ENCODE measurements around the gene GRID1. TPM values are rescaled to one million over a fixed set of nuclear protein-coding genes. Genes with fewer than 3 reads are reported as not detected.

Gene GRID1
- total and polyA plus RNA-seq, 5 donors from 2014 or later = not detected

DNA sequence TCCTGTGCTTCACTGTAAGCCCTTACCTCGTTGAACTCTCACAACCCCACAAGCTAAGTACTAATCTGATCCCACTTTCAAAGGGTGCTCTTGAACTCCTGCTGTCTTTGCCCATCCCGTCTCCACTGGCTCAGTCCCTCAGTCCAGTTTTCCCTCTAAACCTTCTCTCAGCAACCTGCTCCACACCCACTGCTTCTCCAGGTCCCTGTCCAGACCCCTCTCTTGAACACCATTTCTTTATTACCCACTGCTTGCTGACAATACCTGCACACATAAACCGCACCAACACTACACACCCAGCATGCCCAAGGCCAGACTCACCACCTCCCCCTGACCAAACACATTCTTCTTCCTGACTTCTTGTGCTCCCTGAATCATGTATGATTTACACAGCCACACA, 343.3 kb downstream of the GRID1 start:
- no peak overlapping the region for H3K4me3 ChIP-seq (ENCODE audit: low read depth, low read length)
- ATAC-seq (ENCODE audit: low read depth in 2 of 2) = no peak
- no peak overlapping the region for H3K4me3 Mint-ChIP-seq
- no peaks in the 10 kb centered on the region for H3K27me3 ChIP-seq (ENCODE audit: control insufficient read depth, insufficient read depth, low read length)
- H3K36me3 ChIP-seq (ENCODE audit: control insufficient read depth, insufficient read depth, low read length) = no peaks in the 10 kb centered on the region
- no peak for DNase-seq
- H3K27ac Mint-ChIP-seq = no peak overlapping the region
- H3K27me3 Mint-ChIP-seq = no peaks in the 10 kb centered on the region
- no peaks in the 10 kb centered on the region for H3K36me3 Mint-ChIP-seq
- no peaks in the 10 kb centered on the region for H3K4me1 ChIP-seq (ENCODE audit: control insufficient read depth, insufficient read depth, low read length, poor library complexity, severe bottlenecking)
- no peaks in the 10 kb centered on the region for H3K9me3 ChIP-seq (ENCODE audit: control insufficient read depth in 2 of 2, low read length in 2 of 2)
- peaks cover 0 to 4% (median 0%) of the 10 kb centered on the region in 7 donors for H3K9me3 Mint-ChIP-seq
- no peaks in the 10 kb centered on the region for H3K4me1 Mint-ChIP-seq
- H3K27ac ChIP-seq (ENCODE audit: insufficient read depth, low read length, poor library complexity, severe bottlenecking) = no peak overlapping the region

DNA sequence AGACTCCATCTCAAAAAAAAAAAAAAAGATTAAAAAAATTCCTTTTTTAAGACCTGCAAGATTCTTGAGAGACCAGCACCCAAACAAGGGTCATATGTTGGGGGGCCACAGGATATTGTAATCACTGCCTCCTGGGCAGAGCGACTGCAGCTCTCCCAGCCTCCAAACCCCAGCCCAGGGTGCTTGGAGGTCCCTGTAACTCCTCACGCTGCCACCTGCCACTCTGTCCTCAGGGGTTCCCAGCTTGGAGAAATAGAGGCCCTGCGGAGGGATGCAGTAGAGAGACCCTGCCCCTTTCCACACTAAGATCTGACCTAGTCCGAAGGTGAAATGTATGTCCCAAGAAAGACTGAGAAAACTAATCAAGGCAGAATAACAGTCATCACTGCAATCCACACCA, 343.7 kb downstream of the GRID1 start:
- no peak for ATAC-seq (ENCODE audit: low read depth in 2 of 2)
- H3K27ac ChIP-seq (ENCODE audit: insufficient read depth, low read length, poor library complexity, severe bottlenecking) = no peak overlapping the region
- no peaks in the 10 kb centered on the region for H3K27me3 Mint-ChIP-seq
- H3K27me3 ChIP-seq (ENCODE audit: control insufficient read depth, insufficient read depth, low read length) = no peaks in the 10 kb centered on the region
- no peaks in the 10 kb centered on the region for H3K9me3 ChIP-seq (ENCODE audit: control insufficient read depth in 2 of 2, low read length in 2 of 2)
- H3K36me3 Mint-ChIP-seq = no peaks in the 10 kb centered on the region
- no peak overlapping the region for H3K27ac Mint-ChIP-seq
- H3K4me3 ChIP-seq (ENCODE audit: low read depth, low read length) = no peak overlapping the region
- H3K4me1 Mint-ChIP-seq = peaks cover 0 to under 1% (median 0%) of the 10 kb centered on the region in 4 donors
- DNase-seq = no peak
- no peaks in the 10 kb centered on the region for H3K36me3 ChIP-seq (ENCODE audit: control insufficient read depth, insufficient read depth, low read length)
- no peak overlapping the region for H3K4me3 Mint-ChIP-seq
- no peaks in the 10 kb centered on the region for H3K4me1 ChIP-seq (ENCODE audit: control insufficient read depth, insufficient read depth, low read length, poor library complexity, severe bottlenecking)
- peaks cover 0 to 4% (median 0%) of the 10 kb centered on the region in 7 donors for H3K9me3 Mint-ChIP-seq

DNA sequence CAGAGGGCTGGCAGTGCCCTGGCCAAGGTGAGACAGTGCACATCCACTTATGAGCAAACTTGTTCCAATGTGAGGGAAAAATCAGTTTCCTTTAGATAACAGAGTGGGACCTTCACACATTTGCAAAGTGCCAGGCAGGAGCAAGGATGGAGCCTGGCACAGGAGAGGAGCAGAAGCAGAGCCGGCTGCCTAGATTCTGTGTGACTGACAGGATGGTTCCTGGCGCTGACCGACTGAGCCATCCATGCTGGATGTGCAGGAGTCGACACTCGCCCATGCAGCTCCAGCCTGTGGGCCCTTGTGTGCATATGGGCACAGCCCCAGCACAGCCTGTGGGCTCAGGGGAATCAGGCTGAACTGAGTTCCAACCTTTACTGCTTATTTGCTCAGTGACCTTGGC, 346.5 kb downstream of the GRID1 start:
- Mint-ChIP-seq H3K9me3 (peaks cover 0 to 4% (median 0%) of the 10 kb centered on the region in 7 donors), H3K27ac (no peak overlapping the region), H3K27me3 (no peaks in the 10 kb centered on the region), H3K36me3 (no peaks in the 10 kb centered on the region), H3K4me3 (no peak overlapping the region), H3K4me1 (peaks cover 0 to 4% (median 0%) of the 10 kb centered on the region in 4 donors)
- Histone ChIP-seq H3K27me3 (ENCODE audit: control insufficient read depth, insufficient read depth, low read length) (no peaks in the 10 kb centered on the region), H3K9me3 (ENCODE audit: control insufficient read depth in 2 of 2, low read length in 2 of 2) (no peaks in the 10 kb centered on the region), H3K36me3 (ENCODE audit: control insufficient read depth, insufficient read depth, low read length) (no peaks in the 10 kb centered on the region), H3K4me1 (ENCODE audit: control insufficient read depth, insufficient read depth, low read length, poor library complexity, severe bottlenecking) (no peaks in the 10 kb centered on the region), H3K27ac (ENCODE audit: insufficient read depth, low read length, poor library complexity, severe bottlenecking) (no peak overlapping the region), H3K4me3 (ENCODE audit: low read depth, low read length) (no peak overlapping the region)
- DNase-seq = no peak
- ATAC-seq (ENCODE audit: low read depth in 2 of 2) = no peak

DNA sequence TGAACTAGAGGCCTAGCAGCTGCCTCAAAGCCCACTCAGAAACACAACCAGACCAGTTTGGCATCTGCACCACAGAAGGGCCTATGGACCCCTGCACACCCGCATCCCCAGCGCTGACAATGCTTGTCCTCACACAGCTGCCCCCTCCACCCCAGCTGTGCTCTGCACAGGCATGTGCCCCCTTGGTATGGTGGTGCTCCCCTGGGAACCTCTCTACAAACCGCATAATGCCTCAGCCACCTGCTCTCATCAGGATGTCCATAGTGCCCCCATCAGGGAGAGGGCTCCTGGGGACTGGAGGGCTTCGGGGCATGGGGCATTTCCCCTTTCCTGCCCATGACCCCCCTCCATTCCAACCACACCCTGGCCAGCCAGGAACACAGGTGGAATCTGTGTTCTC, 347.5 kb downstream of the GRID1 start:
- ATAC-seq (ENCODE audit: low read depth in 2 of 2) (peak in 1 of 2 donors; percentile 29), DNase-seq (no peak)
- Histone ChIP-seq H3K4me3 (ENCODE audit: low read depth, low read length) (no peak overlapping the region), H3K4me1 (ENCODE audit: control insufficient read depth, insufficient read depth, low read length, poor library complexity, severe bottlenecking) (no peaks in the 10 kb centered on the region), H3K36me3 (ENCODE audit: control insufficient read depth, insufficient read depth, low read length) (no peaks in the 10 kb centered on the region), H3K27me3 (ENCODE audit: control insufficient read depth, insufficient read depth, low read length) (no peaks in the 10 kb centered on the region), H3K9me3 (ENCODE audit: control insufficient read depth in 2 of 2, low read length in 2 of 2) (no peaks in the 10 kb centered on the region), H3K27ac (ENCODE audit: insufficient read depth, low read length, poor library complexity, severe bottlenecking) (no peak overlapping the region)
- Mint-ChIP-seq H3K27ac (no peak overlapping the region), H3K9me3 (peaks cover 0 to 4% (median 0%) of the 10 kb centered on the region in 7 donors), H3K4me1 (peaks cover 0 to 4% (median 0%) of the 10 kb centered on the region in 4 donors), H3K4me3 (no peak overlapping the region), H3K36me3 (no peaks in the 10 kb centered on the region), H3K27me3 (no peaks in the 10 kb centered on the region)

DNA sequence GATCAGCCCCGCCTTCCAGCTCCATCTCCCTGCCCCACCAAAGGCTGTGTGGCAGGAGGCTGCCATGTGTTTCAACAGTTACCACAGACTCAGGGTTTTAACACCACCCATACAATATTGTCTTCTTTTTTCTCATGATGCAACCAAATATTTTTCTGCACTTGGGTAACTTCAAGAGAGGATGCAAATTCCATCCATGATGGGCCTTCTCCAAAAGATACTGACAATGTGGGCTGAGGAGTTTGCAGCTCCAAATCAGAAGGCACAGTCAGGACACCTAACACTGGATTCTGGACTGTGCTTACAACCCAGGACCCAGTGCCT, 347.9 kb downstream of the GRID1 start:
- Mint-ChIP-seq H3K27me3 (no peaks in the 10 kb centered on the region), H3K9me3 (peaks cover 0 to 4% (median 0%) of the 10 kb centered on the region in 7 donors), H3K36me3 (no peaks in the 10 kb centered on the region), H3K27ac (no peak overlapping the region), H3K4me3 (no peak overlapping the region), H3K4me1 (peaks cover 0 to 4% (median 0%) of the 10 kb centered on the region in 4 donors)
- DNase-seq (no peak), ATAC-seq (ENCODE audit: low read depth in 2 of 2) (no peak)
- Histone ChIP-seq H3K4me1 (ENCODE audit: control insufficient read depth, insufficient read depth, low read length, poor library complexity, severe bottlenecking) (no peaks in the 10 kb centered on the region), H3K36me3 (ENCODE audit: control insufficient read depth, insufficient read depth, low read length) (no peaks in the 10 kb centered on the region), H3K27me3 (ENCODE audit: control insufficient read depth, insufficient read depth, low read length) (no peaks in the 10 kb centered on the region), H3K4me3 (ENCODE audit: low read depth, low read length) (no peak overlapping the region), H3K27ac (ENCODE audit: insufficient read depth, low read length, poor library complexity, severe bottlenecking) (no peak overlapping the region), H3K9me3 (ENCODE audit: control insufficient read depth in 2 of 2, low read length in 2 of 2) (no peaks in the 10 kb centered on the region)

DNA sequence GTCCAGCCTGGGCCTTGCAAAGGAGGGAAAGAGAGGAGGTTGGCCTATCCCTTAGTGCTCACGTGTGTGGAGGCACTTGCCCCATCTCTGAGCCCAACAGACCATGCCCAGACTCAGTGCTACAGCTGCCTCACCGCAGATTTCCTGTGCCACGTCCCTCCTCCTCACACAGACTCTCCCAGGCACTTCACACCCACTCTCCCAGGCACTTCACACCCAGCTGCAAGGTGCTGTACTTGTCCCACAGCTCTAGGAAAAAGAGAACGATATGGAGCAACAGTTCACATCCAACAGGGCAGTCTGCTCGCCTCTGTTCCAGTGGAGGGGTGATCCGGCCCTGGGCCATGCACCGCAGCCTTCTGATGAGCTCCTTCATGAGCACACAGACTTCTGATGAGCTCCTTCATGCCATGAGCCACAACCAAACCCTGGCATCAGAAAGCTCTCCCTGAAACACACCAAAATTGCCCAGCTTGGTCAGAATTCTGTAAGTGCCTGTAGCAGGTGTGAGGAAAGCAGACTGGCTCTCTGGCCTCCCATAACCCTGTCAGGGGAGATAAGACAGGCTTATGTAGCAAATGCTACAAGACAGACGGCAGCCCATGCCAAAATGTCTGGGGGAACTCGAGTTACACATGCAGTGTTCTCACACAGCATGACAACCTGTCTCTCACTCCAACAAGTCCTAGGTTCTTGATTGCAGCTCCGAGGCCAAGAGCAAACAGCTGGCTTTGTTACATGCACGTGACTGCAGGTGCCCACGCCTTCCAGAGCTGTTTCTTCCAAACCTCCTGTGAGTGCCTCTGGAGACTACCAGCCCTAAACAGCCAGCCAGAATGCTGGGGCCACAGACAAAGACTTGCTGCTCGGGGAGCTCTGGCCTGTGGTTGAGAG, 348.5 kb downstream of the GRID1 start:
- Histone ChIP-seq H3K27me3 (ENCODE audit: control insufficient read depth, insufficient read depth, low read length) (no peaks in the 10 kb centered on the region), H3K9me3 (ENCODE audit: control insufficient read depth in 2 of 2, low read length in 2 of 2) (no peaks in the 10 kb centered on the region), H3K27ac (ENCODE audit: insufficient read depth, low read length, poor library complexity, severe bottlenecking) (no peak overlapping the region), H3K4me3 (ENCODE audit: low read depth, low read length) (no peak overlapping the region), H3K36me3 (ENCODE audit: control insufficient read depth, insufficient read depth, low read length) (no peaks in the 10 kb centered on the region), H3K4me1 (ENCODE audit: control insufficient read depth, insufficient read depth, low read length, poor library complexity, severe bottlenecking) (no peaks in the 10 kb centered on the region)
- H3K4me1 Mint-ChIP-seq = peaks cover 0 to 4% (median 0%) of the 10 kb centered on the region in 4 donors
- H3K9me3 Mint-ChIP-seq = no peaks in the 10 kb centered on the region
- no peak overlapping the region for H3K27ac Mint-ChIP-seq
- no peak for DNase-seq
- no peak for ATAC-seq (ENCODE audit: low read depth in 2 of 2)
- no peaks in the 10 kb centered on the region for H3K27me3 Mint-ChIP-seq
- no peak overlapping the region for H3K4me3 Mint-ChIP-seq
- H3K36me3 Mint-ChIP-seq = no peaks in the 10 kb centered on the region

DNA sequence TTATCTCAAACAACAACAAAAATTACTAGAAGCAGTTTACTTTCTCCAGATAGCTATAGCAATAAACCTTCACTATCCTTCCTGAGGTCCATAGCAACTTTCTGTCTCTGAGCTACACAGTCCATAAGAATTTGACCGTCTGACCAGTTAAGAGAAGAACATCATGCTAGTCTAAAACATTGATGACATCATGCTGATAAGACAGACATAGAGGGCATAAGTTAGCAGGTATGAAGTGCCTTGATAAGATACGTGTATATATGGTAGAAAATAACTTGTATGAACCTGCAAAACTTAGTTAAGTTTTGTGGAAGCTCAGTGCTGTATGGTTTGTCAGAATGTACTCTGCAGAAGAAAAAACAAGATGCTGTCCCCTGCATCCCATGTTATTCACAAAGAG, 353.0 kb downstream of the GRID1 start:
- Histone ChIP-seq H3K27me3 (ENCODE audit: control insufficient read depth, insufficient read depth, low read length) (no peaks in the 10 kb centered on the region), H3K27ac (ENCODE audit: insufficient read depth, low read length, poor library complexity, severe bottlenecking) (no peak overlapping the region), H3K4me1 (ENCODE audit: control insufficient read depth, insufficient read depth, low read length, poor library complexity, severe bottlenecking) (no peaks in the 10 kb centered on the region), H3K4me3 (ENCODE audit: low read depth, low read length) (no peak overlapping the region), H3K36me3 (ENCODE audit: control insufficient read depth, insufficient read depth, low read length) (no peaks in the 10 kb centered on the region), H3K9me3 (ENCODE audit: control insufficient read depth in 2 of 2, low read length in 2 of 2) (no peaks in the 10 kb centered on the region)
- ATAC-seq (ENCODE audit: low read depth in 2 of 2) (no peak), DNase-seq (no peak)
- no peak overlapping the region for H3K27ac Mint-ChIP-seq
- no peaks in the 10 kb centered on the region for H3K36me3 Mint-ChIP-seq
- no peaks in the 10 kb centered on the region for H3K27me3 Mint-ChIP-seq
- H3K4me3 Mint-ChIP-seq = no peak overlapping the region
- peaks cover 0 to 4% (median 0%) of the 10 kb centered on the region in 4 donors for H3K4me1 Mint-ChIP-seq
- H3K9me3 Mint-ChIP-seq = peaks cover 0 to 3% (median 0%) of the 10 kb centered on the region in 7 donors

DNA sequence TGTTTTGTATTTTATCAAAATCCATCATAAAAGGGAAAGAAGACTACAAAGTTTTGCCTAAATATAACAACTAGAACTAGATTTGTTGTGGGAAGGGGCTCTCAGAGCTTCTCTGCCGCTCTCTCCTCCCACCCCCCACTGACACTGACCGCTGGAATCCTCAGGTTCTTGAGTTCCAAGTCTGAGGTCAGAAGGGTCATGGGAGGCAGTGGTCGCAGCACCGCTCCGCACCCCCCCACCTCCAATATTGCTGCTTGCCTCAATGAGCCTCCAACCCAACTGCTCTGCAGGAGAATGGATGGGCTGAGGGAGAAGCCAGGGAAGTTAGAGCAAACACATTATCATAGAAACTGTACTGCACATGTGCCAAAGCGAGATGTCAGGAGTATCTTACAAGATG, 359.4 kb downstream of the GRID1 start:
- Histone ChIP-seq H3K4me1 (ENCODE audit: control insufficient read depth, insufficient read depth, low read length, poor library complexity, severe bottlenecking) (no peaks in the 10 kb centered on the region), H3K9me3 (ENCODE audit: control insufficient read depth in 2 of 2, low read length in 2 of 2) (no peaks in the 10 kb centered on the region), H3K27ac (ENCODE audit: insufficient read depth, low read length, poor library complexity, severe bottlenecking) (no peak overlapping the region), H3K36me3 (ENCODE audit: control insufficient read depth, insufficient read depth, low read length) (no peaks in the 10 kb centered on the region), H3K27me3 (ENCODE audit: control insufficient read depth, insufficient read depth, low read length) (no peaks in the 10 kb centered on the region), H3K4me3 (ENCODE audit: low read depth, low read length) (no peak overlapping the region)
- no peak for ATAC-seq (ENCODE audit: low read depth in 2 of 2)
- DNase-seq = no peak
- H3K36me3 Mint-ChIP-seq = no peaks in the 10 kb centered on the region
- peaks cover 0 to 5% (median 0%) of the 10 kb centered on the region in 7 donors for H3K9me3 Mint-ChIP-seq
- no peak overlapping the region for H3K27ac Mint-ChIP-seq
- no peaks in the 10 kb centered on the region for H3K4me1 Mint-ChIP-seq
- H3K27me3 Mint-ChIP-seq = peaks cover 12% of the 10 kb centered on the region
- no peak overlapping the region for H3K4me3 Mint-ChIP-seq

Measured in CD4-positive, CD25-positive, alpha-beta regulatory T cell (primary cell).